Activated CD8-positive, alpha-beta memory T cell treated with anti-CD3 and anti-CD28 coated beads for 48 hours (primary cell): ENCODE data around the gene FBXO46.
"Not testable (repeated sequence)": the region's sequence is repeated elsewhere in the genome, so short reads cannot be mapped to it uniquely, and the experiment has no call there.

Experiments used
- DNase-seq, 3 experiments: peaks; one replicate each; pipeline ENCODE4 v3.0.0-alpha.2; 2020; ENCODE audit warnings: low read depth in 2 of 3, low spot score in 2 of 3

Gene FBXO46

GRCh38 chr19:45729800-45730290 lies 851 bp downstream of the FBXO46 start:
- no peak for DNase-seq

- not testable (repeated sequence) for DNase-seq
Observed at GRCh38 chr19:45728683-45729082, 2.0 kb downstream of the FBXO46 start.

GRCh38 chr19:45720065-45720464 lies 10.6 kb downstream of the FBXO46 start:
- DNase-seq, result not testable (repeated sequence)

GRCh38 chr19:45717983-45718650 lies 12.6 kb downstream of the FBXO46 start:
- DNase-seq, result no peak

GRCh38 chr19:45717131-45717982 lies 13.3 kb downstream of the FBXO46 start:
- peak; percentile 89 to 97 (median 93) for DNase-seq

GRCh38 chr19:45716359-45717130 lies 14.2 kb downstream of the FBXO46 start:
- peak in 1 of 3 experiments; percentile 16 for DNase-seq

GRCh38 chr19:45715139-45715538 lies 15.6 kb downstream of the FBXO46 start:
- no peak for DNase-seq

GRCh38 chr19:45713141-45713540 lies 17.6 kb downstream of the FBXO46 start:
- no peak for DNase-seq

GRCh38 chr19:45712699-45713067 lies 18.0 kb downstream of the FBXO46 start:
- DNase-seq, result no peak

GRCh38 chr19:45711851-45712698 lies 18.6 kb downstream of the FBXO46 start:
- DNase-seq, result no peak

GRCh38 chr19:45710356-45711130 lies 20.2 kb downstream of the FBXO46 start:
- DNase-seq, result no peak

GRCh38 chr19:45705710-45706415 lies 24.8 kb downstream of the FBXO46 start:
- DNase-seq, result no peak

- DNase-seq, result no peak
Observed at GRCh38 chr19:45705115-45705514, 25.6 kb downstream of the FBXO46 start.

- no peak for DNase-seq
Observed at GRCh38 chr19:45701676-45702075, 29.0 kb downstream of the FBXO46 start.

GRCh38 chr19:45693106-45693788 lies 37.4 kb downstream of the FBXO46 start:
- DNase-seq, result peak; percentile 48 to 78 (median 73)

- DNase-seq, result peak; percentile 85 to 92 (median 87)
Observed at GRCh38 chr19:45692187-45693105, 38.2 kb downstream of the FBXO46 start, which contains the start of gene QPCTL. Gene QPCTL (plus strand): TSS chr19:45692666. CDS start chr19:45692704, 38 bp downstream.

GRCh38 chr19:45691516-45692186 lies 39.0 kb downstream of the FBXO46 start, which contains the start of gene SNRPD2:
Gene SNRPD2 (minus strand): TSS chr19:45691953. CDS start chr19:45691888, 65 bp downstream.
- peak in 2 of 3 experiments; percentile 85 to 88 for DNase-seq
